Measurements from ENCODE around the gene CERCAM.
A peak's percentile ranks its signal among the peaks of the same experiment; 100 is the strongest.
"Not testable (repeated sequence)": the region's sequence is repeated elsewhere in the genome, so short reads cannot be mapped to it uniquely, and the experiment has no call there.

The CERCAM gene

GRCh38 chr9:128393145-128393775 is 27.4 kb upstream of the CERCAM start:
- DNase-seq (ENCODE audit: low spot score): no peak

- no peak for DNase-seq (ENCODE audit: low spot score)
Observed at GRCh38 chr9:128393970-128394369, 26.7 kb upstream of the CERCAM start.

GRCh38 chr9:128394379-128395168 is 26.1 kb upstream of the CERCAM start:
- no peak for DNase-seq (ENCODE audit: low spot score)

GRCh38 chr9:128396970-128397613 is 23.6 kb upstream of the CERCAM start:
- no peak for DNase-seq (ENCODE audit: low spot score)

- no peak for DNase-seq (ENCODE audit: low spot score)
Observed at GRCh38 chr9:128397831-128398230, 22.8 kb upstream of the CERCAM start.

GRCh38 chr9:128399861-128400260 is 20.8 kb upstream of the CERCAM start:
- no peak for DNase-seq (ENCODE audit: low spot score)

GRCh38 chr9:128404560-128404959 is 16.1 kb upstream of the CERCAM start:
- no peak for DNase-seq (ENCODE audit: low spot score)

GRCh38 chr9:128405077-128405779 is 15.4 kb upstream of the CERCAM start:
- DNase-seq (ENCODE audit: low spot score): no peak

GRCh38 chr9:128405780-128406171 is 14.9 kb upstream of the CERCAM start:
- no peak for DNase-seq (ENCODE audit: low spot score)

GRCh38 chr9:128406848-128407391 is 13.7 kb upstream of the CERCAM start:
- no peak for DNase-seq (ENCODE audit: low spot score)

- DNase-seq (ENCODE audit: low spot score): no peak
Observed at GRCh38 chr9:128408963-128409431, 11.7 kb upstream of the CERCAM start.

GRCh38 chr9:128409450-128409849 is 11.2 kb upstream of the CERCAM start:
- DNase-seq (ENCODE audit: low spot score): no peak

- no peak for DNase-seq (ENCODE audit: low spot score)
Observed at GRCh38 chr9:128409978-128410377, 10.7 kb upstream of the CERCAM start.

GRCh38 chr9:128411364-128412119 is 9.1 kb upstream of the CERCAM start:
- no peak for DNase-seq (ENCODE audit: low spot score)

- peak; percentile 28 for DNase-seq (ENCODE audit: low spot score)
Observed at GRCh38 chr9:128412120-128412790, 8.4 kb upstream of the CERCAM start.

- DNase-seq (ENCODE audit: low spot score): not testable (repeated sequence)
Observed at GRCh38 chr9:128413728-128414127, 6.9 kb upstream of the CERCAM start.

GRCh38 chr9:128414461-128414860 is 6.2 kb upstream of the CERCAM start:
- DNase-seq (ENCODE audit: low spot score): no peak

GRCh38 chr9:128415281-128415680 is 5.4 kb upstream of the CERCAM start:
- no peak for DNase-seq (ENCODE audit: low spot score)

- no peak for DNase-seq (ENCODE audit: low spot score)
Observed at GRCh38 chr9:128416014-128416413, 4.6 kb upstream of the CERCAM start.

GRCh38 chr9:128416432-128417019 is 4.1 kb upstream of the CERCAM start:
- no peak for DNase-seq (ENCODE audit: low spot score)
